ENCODE measurements around the gene ITGB1. TPM values are rescaled to one million over a fixed set of nuclear protein-coding genes. Genes with fewer than 3 reads are reported as not detected.

ITGB1 gene
- total and polyA plus RNA-seq, 2 of the 8 experiments (the other 6 are each of a cell fraction or from before 2014, with no cell fraction given): 82.7 to 321 TPM

DNA sequence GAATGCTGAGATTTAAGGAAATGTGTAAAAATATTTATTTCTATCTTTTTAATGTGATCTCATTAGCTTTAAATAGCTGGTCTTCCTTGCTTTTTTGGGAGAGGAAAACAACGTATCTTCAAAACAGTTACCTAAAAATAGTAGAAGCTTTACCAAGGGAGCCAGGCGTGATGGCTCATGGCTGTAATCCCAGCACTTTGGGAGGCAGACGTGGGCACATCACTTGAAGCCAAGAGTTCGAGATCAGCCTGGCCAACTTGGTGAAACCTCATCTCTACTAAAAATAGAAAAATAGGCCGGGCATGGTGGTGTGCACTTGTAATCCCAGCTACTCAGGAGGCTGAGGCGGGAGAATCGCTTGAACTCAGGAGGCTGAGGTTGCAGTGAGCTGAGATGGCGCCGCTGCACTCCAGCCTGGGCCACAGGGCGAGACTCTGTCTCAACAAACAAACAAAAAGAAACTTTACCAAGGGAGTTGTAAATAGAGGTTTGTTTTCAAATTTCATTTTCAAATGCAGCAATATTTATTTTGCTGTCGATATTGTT is 48.4 kb upstream of the ITGB1 start (continued):
- no peak for TF ChIP-seq JUN (IDR thresholded peaks at IDR 0.05; ENCODE audit: low read depth, low read length)

All from H1 (cell line).